A549 (cell line): ENCODE measurements around the gene EWSR1. TPM values are rescaled to one million over a fixed set of nuclear protein-coding genes. Genes with fewer than 3 reads are reported as not detected.

Source experiments
- ATAC-seq, 2 experiments: fragments of 200-7000 bp in 1 of 2; fragments of >200 bp in 1 of 2; cut with Nextera tagmentation in 1 of 2; cut with Tn5 transposase in 1 of 2; 3 replicates each; pipeline versions ENCODE4 v1.8.0 to v1.9.1; 2018 to 2020; ENCODE audit warnings: mild to moderate bottlenecking in 1 of 2, moderate library complexity in 1 of 2
- CTCF ChIA-PET: fragments of 300-600 bp; sonication (Branson Sonifier 250); formaldehyde crosslinking; extraction: SDS; loops from one replicate; lab custom pipeline; 2021; ENCODE audit warnings: antibody characterized with exemption, inconsistent platforms; lab: Yijun Ruan, JAX
- POLR2A ChIA-PET: fragments of 350-600 bp; formaldehyde crosslinking; extraction: SDS; loops from one replicate; lab custom pipeline; 2021; ENCODE audit warnings: antibody characterized with exemption, inconsistent platforms; lab: Yijun Ruan, JAX
- DNase-seq, 2 experiments: peaks; one replicate each; pipeline versions ENCODE4 v3.0.0 to v3.0.0-alpha.2; 2011 to 2016; ENCODE audit warnings: low read depth in 1 of 2, low spot score in 1 of 2
- FAIRE-seq: peaks from 2 replicates; lab custom pipeline; 2011; peaks lifted over from hg19 to GRCh38; lab: Jason Lieb, UNC
- H3K27ac ChIP-seq, 2 experiments: fragments of >200 bp; sonication (Bioruptor Twin); formaldehyde crosslinking; 3 replicates each; pipeline ENCODE4 v1.5.1; 2016 to 2017
- H3K4me1 ChIP-seq: fragments of >200 bp; sonication (Bioruptor Twin); formaldehyde crosslinking; 3 replicates; pipeline ENCODE4 v1.6.1; 2016
- H3K4me2 ChIP-seq: fragments of >200 bp; sonication (Bioruptor Twin); formaldehyde crosslinking; 3 replicates; pipeline ENCODE4 v1.6.1; 2016
- H3K4me3 ChIP-seq: fragments of >200 bp; sonication (Bioruptor Twin); formaldehyde crosslinking; 3 replicates; pipeline ENCODE4 v1.5.1; 2016
- H3K9me3 ChIP-seq: fragments of >200 bp; sonication (Bioruptor Twin); formaldehyde crosslinking; 3 replicates; pipeline ENCODE4 v1.6.1; 2016
- BHLHE40 ChIP-seq: IDR thresholded peaks from 2 replicates; pipeline ENCODE4 v1.6.1; 2012; ENCODE audit warnings: low read depth, low read length, inconsistent platforms
- CBX2 ChIP-seq: fragments of 200-600 bp; sonication (generic); IDR thresholded peaks from 2 replicates; pipeline ENCODE4 v1.6.1; 2016; ENCODE audit warnings: low read depth, mild to moderate bottlenecking, borderline replicate concordance
- E2F6 ChIP-seq: IDR thresholded peaks from 2 replicates; pipeline ENCODE4 v1.6.1; 2012; ENCODE audit warnings: low read depth, borderline replicate concordance
- EHMT2 ChIP-seq: fragments of 200-600 bp; sonication (generic); IDR thresholded peaks from 2 replicates; pipeline ENCODE4 v1.6.1; 2016; ENCODE audit warnings: antibody characterized with exemption, low read depth, mild to moderate bottlenecking, moderate library complexity
- FOXS1 ChIP-seq: fragments of 250-450 bp; sonication (Bioruptor Pico); IDR thresholded peaks from 2 replicates; pipeline ENCODE4 v1.5.0; 2020; ENCODE audit warnings: mild to moderate bottlenecking, moderate library complexity
- GATA3 ChIP-seq: IDR thresholded peaks from 2 replicates; pipeline ENCODE4 v1.6.1; 2012; ENCODE audit warnings: borderline replicate concordance
- HEYL ChIP-seq: fragments of 250-450 bp; sonication (Bioruptor Pico); IDR thresholded peaks from 2 replicates; pipeline ENCODE4 v1.8.0; 2021; ENCODE audit warnings: mild to moderate bottlenecking, moderate library complexity
- HOXA7 ChIP-seq: fragments of 250-450 bp; sonication (Bioruptor Pico); IDR thresholded peaks from 2 replicates; pipeline ENCODE4 v1.5.0; 2020; ENCODE audit warnings: mild to moderate bottlenecking, moderate library complexity
- HOXB5 ChIP-seq: fragments of 250-450 bp; sonication (Bioruptor Pico); IDR thresholded peaks from 2 replicates; pipeline ENCODE4 v1.5.0; 2020; ENCODE audit warnings: mild to moderate bottlenecking, moderate library complexity
- JUNB ChIP-seq: fragments of >200 bp; sonication (Bioruptor Twin); formaldehyde crosslinking; IDR thresholded peaks from 2 replicates; pipeline ENCODE4 v1.6.1; 2016
- KDM1A ChIP-seq: fragments of 200-600 bp; sonication (generic); IDR thresholded peaks from 2 replicates; pipeline ENCODE4 v1.6.1; 2016; ENCODE audit warnings: low read depth, mild to moderate bottlenecking
- KDM5A ChIP-seq: fragments of 200-600 bp; sonication (generic); IDR thresholded peaks from 2 replicates; pipeline ENCODE4 v1.6.1; 2016; ENCODE audit warnings: antibody characterized with exemption, mild to moderate bottlenecking
- MAFK ChIP-seq: fragments of 450-650 bp; IDR thresholded peaks from 2 replicates; pipeline ENCODE4 v1.6.1; 2014; ENCODE audit not compliant: partially characterized antibody
- NFE2L2 ChIP-seq: fragments of 150-350 bp; conservative IDR thresholded peaks from 2 replicates; pipeline ENCODE4 v1.6.1; 2014; ENCODE audit warnings: low read length
- NPAS2 ChIP-seq: fragments of 250-450 bp; sonication (Bioruptor Pico); IDR thresholded peaks from 2 replicates; pipeline ENCODE4 v1.8.0; 2022; ENCODE audit warnings: mild to moderate bottlenecking, moderate library complexity, borderline replicate concordance
- PHF8 ChIP-seq: fragments of 200-600 bp; sonication (generic); IDR thresholded peaks from 2 replicates; pipeline ENCODE4 v1.6.1; 2016; ENCODE audit warnings: low read depth, mild to moderate bottlenecking, antibody characterized with exemption, moderate library complexity, borderline replicate concordance
- POLR2A ChIP-seq: IDR thresholded peaks from 2 replicates; pipeline ENCODE4 v1.6.1; 2012; ENCODE audit warnings: mild to moderate bottlenecking, low read length
- POLR2AphosphoS2 ChIP-seq: conservative IDR thresholded peaks from 2 replicates; pipeline ENCODE4 v1.6.1; 2012; ENCODE audit warnings: low read length, improper control_type of control experiment, inconsistent platforms
- RAD21 ChIP-seq, 2 experiments: fragments of >200 bp in 1 of 2; sonication (Bioruptor Twin) in 1 of 2; formaldehyde crosslinking in 1 of 2; IDR thresholded peaks in 1 of 2; conservative IDR thresholded peaks in 1 of 2; 2 replicates in 1 of 2; 3 replicates in 1 of 2; pipeline ENCODE4 v1.6.1; 2012 to 2018; ENCODE audit warnings: inconsistent platforms in 1 of 2
- RARB ChIP-seq: fragments of 250-450 bp; sonication (Bioruptor Pico); IDR thresholded peaks from 2 replicates; pipeline ENCODE4 v1.8.0; 2021; ENCODE audit warnings: mild to moderate bottlenecking, moderate library complexity
- RCOR1 ChIP-seq: fragments of 150-350 bp; IDR thresholded peaks from 2 replicates; pipeline ENCODE4 v1.6.1; 2014; ENCODE audit warnings: antibody characterized with exemption, low read length, low read depth
- RNF2 ChIP-seq: fragments of 200-600 bp; sonication (generic); IDR thresholded peaks from 2 replicates; pipeline ENCODE4 v1.6.1; 2016; ENCODE audit warnings: low read depth, mild to moderate bottlenecking, antibody characterized with exemption, moderate library complexity, borderline replicate concordance
- SMC3 ChIP-seq: fragments of >200 bp; sonication (Bioruptor Twin); formaldehyde crosslinking; IDR thresholded peaks from 3 replicates; pipeline ENCODE4 v1.6.1; 2018; ENCODE audit warnings: inconsistent platforms
- TP53 ChIP-seq: fragments of 250-450 bp; sonication (Bioruptor Pico); IDR thresholded peaks from 2 replicates; pipeline ENCODE4 v1.5.0; 2021; ENCODE audit warnings: mild to moderate bottlenecking, moderate library complexity
- ZC3H11A ChIP-seq: fragments of 450-650 bp; IDR thresholded peaks from 2 replicates; pipeline ENCODE4 v1.6.1; 2014; ENCODE audit warnings: antibody characterized with exemption, mild to moderate bottlenecking
- WGBS: methylation state at CpG from one replicate; pipeline ENCODE4 v1.1.6; 2017; ENCODE audit errors: missing lambda C conversion rate; 5-methylcytosine and 5-hydroxymethylcytosine counted together
- polyA plus RNA-seq, 4 experiments: library from polyadenylated mRNA; depleted of rRNA in 3 of 4; stranded (reverse); fragments of >200 nt; fragmentation: RNase III in 1 of 4; extraction: RNeasy Plus Mini Kit Qiagen cat#74134 plus additional on column Dnase treatment in 1 of 4; gene quantifications; 2 replicates in 3 of 4; 3 replicates in 1 of 4; pipeline ENCODE4 v1.2.3, GENCODE V29; 2011 to 2017
- TF ChIP-seq, protein P1 (sequence below): IDR thresholded peaks from 2 replicates; pipeline ENCODE4 v1.6.1; 2012
- TF ChIP-seq, protein P2 (sequence below): fragments of >200 bp; sonication (Bioruptor Twin); formaldehyde crosslinking; IDR thresholded peaks from 3 replicates; pipeline ENCODE4 v1.5.1; 2016
- TF ChIP-seq, protein P3 (sequence below): fragments of 450-650 bp; IDR thresholded peaks from 2 replicates; pipeline ENCODE4 v1.6.1; 2014; ENCODE audit warnings: antibody characterized with exemption

EWSR1 gene
- polyA plus RNA-seq, 2 of the 4 experiments (the other 2 are of a cell fraction), result 146 to 281 TPM

DNA sequence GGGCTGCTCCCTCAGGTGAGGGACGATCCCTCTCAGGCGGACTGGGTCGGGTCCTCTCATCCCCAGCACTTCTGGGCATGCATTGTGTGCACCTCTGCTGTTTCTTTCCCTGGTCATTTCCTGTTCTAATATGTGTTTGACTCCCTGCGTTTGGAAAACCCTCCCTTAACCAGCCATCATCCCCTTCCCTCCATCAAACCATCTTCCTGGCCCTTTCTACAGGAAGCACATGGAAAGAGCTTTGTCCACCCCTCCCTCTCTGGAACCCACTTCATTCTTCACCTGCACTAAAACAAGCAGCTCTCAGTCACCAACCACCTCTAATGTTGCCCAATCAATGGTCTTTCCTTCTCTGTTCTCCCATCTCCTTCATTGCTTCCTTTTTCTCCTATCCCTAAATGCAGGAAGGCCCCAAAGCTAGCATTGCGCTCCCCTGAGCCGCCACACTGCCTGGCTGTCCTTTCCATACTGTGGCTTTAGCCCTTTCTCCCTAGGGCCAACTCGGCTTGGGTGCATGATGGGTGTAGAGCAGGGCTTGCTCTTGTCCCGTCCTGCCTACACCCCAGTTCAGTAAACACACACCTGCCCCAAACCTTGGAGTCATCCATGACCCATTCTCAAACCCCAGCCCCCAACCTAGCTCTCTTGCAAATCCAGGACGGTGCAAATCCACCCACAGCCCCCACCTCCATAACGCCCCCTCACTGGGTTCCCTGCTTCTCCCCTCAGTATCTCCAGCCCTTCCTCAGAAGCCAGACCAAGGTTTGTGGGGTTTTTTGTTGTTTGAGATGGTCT lies 32.9 kb downstream of the EWSR1 start:
- TF ChIP-seq POLR2AphosphoS2 (peak; percentile 97; the same call in 1 of the 2 replicates), HOXA7 (peak; percentile 20; the same call in 1 of the 2 replicates), TP53 (CRISPR knock-in tag) (peak; percentile 31; the same call in 1 of the 2 replicates), POLR2A (no peak)
- TF ChIP-seq, protein P1, sequence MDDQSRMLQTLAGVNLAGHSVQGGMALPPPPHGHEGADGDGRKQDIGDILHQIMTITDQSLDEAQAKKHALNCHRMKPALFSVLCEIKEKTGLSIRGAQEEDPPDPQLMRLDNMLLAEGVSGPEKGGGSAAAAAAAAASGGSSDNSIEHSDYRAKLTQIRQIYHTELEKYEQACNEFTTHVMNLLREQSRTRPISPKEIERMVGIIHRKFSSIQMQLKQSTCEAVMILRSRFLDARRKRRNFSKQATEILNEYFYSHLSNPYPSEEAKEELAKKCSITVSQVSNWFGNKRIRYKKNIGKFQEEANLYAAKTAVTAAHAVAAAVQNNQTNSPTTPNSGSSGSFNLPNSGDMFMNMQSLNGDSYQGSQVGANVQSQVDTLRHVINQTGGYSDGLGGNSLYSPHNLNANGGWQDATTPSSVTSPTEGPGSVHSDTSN, result no peak
- WGBS, result 91% methylated on average over 10 of the region's 10 CpGs
- no peak overlapping the region for H3K27ac ChIP-seq
- ChIA-PET POLR2A (no interaction called here), CTCF (interaction anchor here (0.9 to 1.3 kb wide), 2 partner anchors 11 to 24 kb away, joined by 4 to 7 read pairs; no protein-coding TSS in a partner anchor)
- ATAC-seq (peak; percentile 11 to 12; a peak in 3 of 6 replicates), FAIRE-seq (no peak), DNase-seq (no peak)
- no peak overlapping the region for H3K4me3 ChIP-seq
- no peaks in the 10 kb centered on the region for H3K9me3 ChIP-seq
- H3K4me1 ChIP-seq, result peaks cover 12% of the 10 kb centered on the region
- H3K4me2 ChIP-seq, result no peak overlapping the region

GRCh38 chr22:29301716-29302401 lies 33.8 kb downstream of the EWSR1 start:
- POLR2A ChIA-PET, result no interaction called here
- TF ChIP-seq KDM5A (no peak), KDM1A (no peak), POLR2AphosphoS2 (no peak), NFE2L2 (no peak), RCOR1 (no peak), E2F6 (no peak), RNF2 (no peak), HOXB5 (no peak), SMC3 (no peak), PHF8 (no peak), BHLHE40 (no peak), NPAS2 (no peak), ZC3H11A (no peak), EHMT2 (no peak), GATA3 (no peak)
- Histone ChIP-seq H3K9me3 (no peaks in the 10 kb centered on the region), H3K4me2 (no peak overlapping the region), H3K4me1 (peaks cover 12% of the 10 kb centered on the region), H3K27ac (no peak overlapping the region), H3K4me3 (no peak overlapping the region)
- FAIRE-seq (no peak), DNase-seq (no peak), ATAC-seq (peak; percentile 3 to 12; a peak in 4 of 6 replicates)
- CTCF ChIA-PET, result interaction anchor here (0.6 to 5.6 kb wide), 6 partner anchors 9 to 58 kb away, joined by 3 to 40 read pairs (median 4); no protein-coding TSS in a partner anchor
- 89% methylated on average over 10 of the region's 17 CpGs for WGBS

DNA sequence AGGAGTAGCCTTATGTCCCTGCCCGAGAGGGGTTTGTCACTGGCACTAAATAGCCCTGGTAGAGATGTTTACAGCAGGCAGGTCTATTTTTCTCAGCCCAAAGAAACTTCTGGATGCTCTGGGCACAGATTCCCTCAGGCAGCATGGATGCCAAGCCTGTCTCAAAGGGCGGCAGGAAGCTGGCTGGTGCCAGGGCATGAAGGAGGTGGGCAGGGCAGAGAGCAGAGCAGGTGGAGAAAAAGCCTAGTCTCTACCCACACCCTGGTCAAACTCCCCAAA lies 34.3 kb downstream of the EWSR1 start:
- ChIA-PET POLR2A (no interaction called here), CTCF (interaction anchor here (0.6 to 5.6 kb wide), 5 partner anchors 9 to 57 kb away, joined by 3 to 40 read pairs (median 3); no protein-coding TSS in a partner anchor)
- peak in 1 of 2 experiments; percentile 1; a peak in 2 of 6 replicates for ATAC-seq
- TF ChIP-seq FOXS1 (CRISPR knock-in tag) (no peak), NPAS2 (no peak), EHMT2 (no peak), POLR2AphosphoS2 (no peak), CBX2 (no peak), HEYL (CRISPR knock-in tag) (no peak), RARB (CRISPR knock-in tag) (no peak), RAD21 (conservative IDR thresholded peaks at IDR 0.05 in 1 of 2, IDR thresholded peaks at IDR 0.05 in 1 of 2) (no peak), KDM1A (no peak), JUNB (no peak), MAFK (no peak)
- TF ChIP-seq, protein P2, sequence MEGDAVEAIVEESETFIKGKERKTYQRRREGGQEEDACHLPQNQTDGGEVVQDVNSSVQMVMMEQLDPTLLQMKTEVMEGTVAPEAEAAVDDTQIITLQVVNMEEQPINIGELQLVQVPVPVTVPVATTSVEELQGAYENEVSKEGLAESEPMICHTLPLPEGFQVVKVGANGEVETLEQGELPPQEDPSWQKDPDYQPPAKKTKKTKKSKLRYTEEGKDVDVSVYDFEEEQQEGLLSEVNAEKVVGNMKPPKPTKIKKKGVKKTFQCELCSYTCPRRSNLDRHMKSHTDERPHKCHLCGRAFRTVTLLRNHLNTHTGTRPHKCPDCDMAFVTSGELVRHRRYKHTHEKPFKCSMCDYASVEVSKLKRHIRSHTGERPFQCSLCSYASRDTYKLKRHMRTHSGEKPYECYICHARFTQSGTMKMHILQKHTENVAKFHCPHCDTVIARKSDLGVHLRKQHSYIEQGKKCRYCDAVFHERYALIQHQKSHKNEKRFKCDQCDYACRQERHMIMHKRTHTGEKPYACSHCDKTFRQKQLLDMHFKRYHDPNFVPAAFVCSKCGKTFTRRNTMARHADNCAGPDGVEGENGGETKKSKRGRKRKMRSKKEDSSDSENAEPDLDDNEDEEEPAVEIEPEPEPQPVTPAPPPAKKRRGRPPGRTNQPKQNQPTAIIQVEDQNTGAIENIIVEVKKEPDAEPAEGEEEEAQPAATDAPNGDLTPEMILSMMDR, result no peak
- TF ChIP-seq, protein P3, sequence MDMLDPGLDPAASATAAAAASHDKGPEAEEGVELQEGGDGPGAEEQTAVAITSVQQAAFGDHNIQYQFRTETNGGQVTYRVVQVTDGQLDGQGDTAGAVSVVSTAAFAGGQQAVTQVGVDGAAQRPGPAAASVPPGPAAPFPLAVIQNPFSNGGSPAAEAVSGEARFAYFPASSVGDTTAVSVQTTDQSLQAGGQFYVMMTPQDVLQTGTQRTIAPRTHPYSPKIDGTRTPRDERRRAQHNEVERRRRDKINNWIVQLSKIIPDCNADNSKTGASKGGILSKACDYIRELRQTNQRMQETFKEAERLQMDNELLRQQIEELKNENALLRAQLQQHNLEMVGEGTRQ, result no peak
- TF ChIP-seq, protein P1, result no peak

More for the DNA sequence above, 34.3 kb downstream of the EWSR1 start:
- DNase-seq, result no peak
- peaks cover 12% of the 10 kb centered on the region for H3K4me1 ChIP-seq
- no peak for FAIRE-seq
- 90% methylated on average over 2 of the region's 2 CpGs for WGBS
- H3K4me2 ChIP-seq, result no peak overlapping the region
- no peaks in the 10 kb centered on the region for H3K9me3 ChIP-seq
- H3K4me3 ChIP-seq, result no peak overlapping the region
- 0 out of 6 replicates have a peak overlapping the region, but pooled peaks of 1 of the 2 experiments have one; percentile 18 for H3K27ac ChIP-seq
